ENCODE measurements around the gene RTKN2. TPM values are rescaled to one million over a fixed set of nuclear protein-coding genes. Genes with fewer than 3 reads are reported as not detected.

The RTKN2 gene
- total and polyA plus RNA-seq, 9 of the 15 experiments (the other 6 are each of a cell fraction or from before 2014, with no cell fraction given): 0.03 to 0.11 (median 0.05) TPM; not detected in 2

DNA sequence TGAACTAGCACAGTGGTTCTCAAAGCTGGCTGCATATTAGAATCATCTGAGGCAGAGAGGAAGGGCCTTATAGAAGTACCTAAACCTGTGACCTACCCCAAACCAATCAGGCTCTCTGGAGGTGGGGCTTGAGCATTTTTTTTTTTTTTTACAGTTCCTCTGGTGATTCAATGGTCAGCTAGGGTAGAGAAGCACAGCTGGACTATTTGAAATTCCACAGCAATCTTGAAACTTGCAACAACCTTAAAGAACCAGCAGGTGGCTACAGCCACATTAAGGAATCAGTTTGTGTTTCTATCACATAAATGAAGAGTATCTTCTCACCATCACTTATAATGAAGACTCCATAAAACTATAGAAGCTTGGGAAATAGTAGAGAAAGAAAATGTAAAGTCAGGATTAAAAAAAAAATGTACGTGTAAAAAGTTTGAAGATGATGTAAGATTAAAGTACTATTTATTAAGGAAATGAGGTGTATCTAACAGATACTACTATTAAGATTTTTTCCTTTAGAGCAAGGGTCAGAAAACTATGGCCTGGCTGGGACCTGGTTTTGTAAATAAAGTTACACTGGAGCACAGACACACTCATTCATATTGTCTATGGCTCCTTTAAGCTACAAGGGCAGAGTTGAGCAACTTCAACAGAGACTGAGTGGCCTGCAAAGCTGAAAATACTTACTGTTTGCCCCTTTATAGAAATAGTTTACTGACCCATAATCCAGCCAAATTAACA is 3.8 kb downstream of the RTKN2 start (continued):
- TF ChIP-seq MAZ (CRISPR knock-in tag; conservative IDR thresholded peaks at IDR 0.05 in 1 of 2, IDR thresholded peaks at IDR 0.05 in 1 of 2) (0 out of 4 replicates have a peak, but pooled peaks of 1 of the 2 experiments have one; percentile 25), BRF1 (IDR thresholded peaks at IDR 0.05; ENCODE audit: borderline replicate concordance, extremely low read depth, insufficient read length) (no peak)

DNA sequence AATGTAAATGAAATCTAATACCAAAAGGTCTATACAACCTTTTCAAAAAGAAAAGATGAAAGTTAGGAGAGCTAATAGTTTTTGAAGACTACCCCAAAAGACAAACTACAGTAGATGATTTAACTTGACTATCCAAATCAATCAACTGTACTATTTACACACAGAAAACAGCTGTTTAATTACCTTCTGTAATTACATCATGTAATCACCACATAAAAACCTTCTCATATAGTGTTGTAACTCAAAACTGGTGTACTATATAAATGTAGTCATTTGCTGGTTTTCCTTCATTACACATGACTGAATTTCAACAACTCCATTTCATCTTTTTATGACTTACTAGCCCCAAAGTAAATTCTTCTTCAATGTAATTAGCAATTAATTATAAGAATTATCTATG is 4.5 kb downstream of the RTKN2 start:
- POLR2A ChIA-PET: interaction anchor here (0.6 to 1.7 kb wide), 2 partner anchors 15 to 531 kb away, joined by 4 read pairs; no protein-coding TSS in a partner anchor
- Histone ChIP-seq H3K36me3 (ENCODE audit: control insufficient read depth, insufficient read depth, low read length) (no peaks in the 10 kb centered on the region), H3K9me3 (replicated peaks; ENCODE audit: control insufficient read depth, insufficient read depth, low read depth, low read length) (no peaks in the 10 kb centered on the region), H4K20me1 (replicated peaks; ENCODE audit: control insufficient read depth, insufficient read depth, low read length) (no peaks in the 10 kb centered on the region), H3K4me1 (replicated peaks in 1 of 2; ENCODE audit: control insufficient read depth in 2 of 2, insufficient read depth in 2 of 2, low read length in 2 of 2) (peaks cover 0 to 10% of the 10 kb centered on the region in 2 experiments; a peak in 3 of 5 replicates), H3K4me3 (no peak overlapping the region), H3K4me2 (ENCODE audit: insufficient read depth, low read length) (no peak overlapping the region), H3K9me1 (ENCODE audit: control insufficient read depth, insufficient read depth, low read length) (no peaks in the 10 kb centered on the region), H2AFZ (ENCODE audit: low read depth, low read length) (no peak overlapping the region), H3K79me2 (ENCODE audit: control insufficient read depth, insufficient read depth, low read length) (no peaks in the 10 kb centered on the region), H3K27me3 (ENCODE audit: control insufficient read depth in 2 of 2, insufficient read depth in 2 of 2, low read length in 2 of 2) (peaks cover 4 to 13% of the 10 kb centered on the region in 2 experiments), H3K27ac (ENCODE audit: extremely low read depth, low read depth, low read length) (no peak overlapping the region), H3K9ac (ENCODE audit: insufficient read depth in 1 of 2, low read depth in 2 of 2, low read length in 2 of 2) (no peak overlapping the region)
- CTCF ChIA-PET (ENCODE audit: low intra/inter-chr PET ratio): no interaction called here
- intact Hi-C loops (cut with micrococcal nuclease): no loop called here
- in situ Hi-C loops (cut with MboI): no loop called here
- no TSS peak for BruUV-seq (replicated peaks)
- no peak for DNase-seq (ENCODE audit: extremely low read depth in 1 of 4, low spot score in 3 of 4)
- no peak for FAIRE-seq
- TF ChIP-seq DACH1 (IDR thresholded peaks at IDR 0.05; ENCODE audit: partially characterized antibody) (peak; percentile 17), ZNF764 (CRISPR knock-in tag; IDR thresholded peaks at IDR 0.05; ENCODE audit: low read depth) (no peak), LCOR (CRISPR knock-in tag; IDR thresholded peaks at IDR 0.05) (no peak), HNRNPK (IDR thresholded peaks at IDR 0.05; ENCODE audit: low read depth, low read length, poor library complexity, severe bottlenecking) (no peak), SAP30 (IDR thresholded peaks at IDR 0.05; ENCODE audit: borderline replicate concordance, insufficient read depth, low read depth, low read length, poor library complexity, severe bottlenecking) (no peak)
- TF ChIP-seq, protein P1, sequence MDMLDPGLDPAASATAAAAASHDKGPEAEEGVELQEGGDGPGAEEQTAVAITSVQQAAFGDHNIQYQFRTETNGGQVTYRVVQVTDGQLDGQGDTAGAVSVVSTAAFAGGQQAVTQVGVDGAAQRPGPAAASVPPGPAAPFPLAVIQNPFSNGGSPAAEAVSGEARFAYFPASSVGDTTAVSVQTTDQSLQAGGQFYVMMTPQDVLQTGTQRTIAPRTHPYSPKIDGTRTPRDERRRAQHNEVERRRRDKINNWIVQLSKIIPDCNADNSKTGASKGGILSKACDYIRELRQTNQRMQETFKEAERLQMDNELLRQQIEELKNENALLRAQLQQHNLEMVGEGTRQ (CRISPR knock-in tag; IDR thresholded peaks at IDR 0.05): no peak
- TF ChIP-seq, protein P2, sequence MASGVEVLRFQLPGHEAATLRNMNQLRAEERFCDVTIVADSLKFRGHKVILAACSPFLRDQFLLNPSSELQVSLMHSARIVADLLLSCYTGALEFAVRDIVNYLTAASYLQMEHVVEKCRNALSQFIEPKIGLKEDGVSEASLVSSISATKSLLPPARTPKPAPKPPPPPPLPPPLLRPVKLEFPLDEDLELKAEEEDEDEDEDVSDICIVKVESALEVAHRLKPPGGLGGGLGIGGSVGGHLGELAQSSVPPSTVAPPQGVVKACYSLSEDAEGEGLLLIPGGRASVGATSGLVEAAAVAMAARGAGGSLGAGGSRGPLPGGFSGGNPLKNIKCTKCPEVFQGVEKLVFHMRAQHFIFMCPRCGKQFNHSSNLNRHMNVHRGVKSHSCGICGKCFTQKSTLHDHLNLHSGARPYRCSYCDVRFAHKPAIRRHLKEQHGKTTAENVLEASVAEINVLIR (CRISPR knock-in tag; IDR thresholded peaks at IDR 0.05): no peak
- ATAC-seq: no peak

All from K562 (cell line).